HUES64 (cell line): Measurements from ENCODE around the gene FA2H.
"Not testable (repeated sequence)": the region's sequence is repeated elsewhere in the genome, so short reads cannot be mapped to it uniquely, and the experiment has no call there.

Source experiments
- H3K27ac ChIP-seq: 2 replicates; pipeline ENCODE4 v1.7.0; 2013; ENCODE audit warnings: low read depth, low read length, inconsistent platforms
- H3K27me3 ChIP-seq: 2 replicates; pipeline ENCODE4 v1.6.1; 2013; ENCODE audit warnings: mild to moderate bottlenecking, low read length; ENCODE audit not compliant: insufficient read depth
- H3K36me3 ChIP-seq: 2 replicates; pipeline ENCODE4 v1.6.1; 2013; ENCODE audit warnings: mild to moderate bottlenecking, low read length; ENCODE audit not compliant: insufficient read depth
- H3K4me1 ChIP-seq: 2 replicates; pipeline ENCODE4 v1.6.1; 2013; ENCODE audit warnings: mild to moderate bottlenecking, low read length, moderate library complexity; ENCODE audit not compliant: insufficient read depth
- H3K4me3 ChIP-seq: 2 replicates; pipeline ENCODE4 v1.5.1; 2013; ENCODE audit warnings: mild to moderate bottlenecking, low read length, moderate library complexity
- H3K9ac ChIP-seq: 2 replicates; pipeline ENCODE4 v1.6.1; 2013; ENCODE audit warnings: mild to moderate bottlenecking, low read depth, low read length
- H3K9me3 ChIP-seq: 2 replicates; pipeline ENCODE4 v1.6.1; 2013; ENCODE audit warnings: low read depth, low read length; ENCODE audit not compliant: insufficient read depth
- WGBS: fragments of 150-250, 120-280 bp; methylation state at CpG from one replicate; pipeline ENCODE4 v1.1.7; 2013; ENCODE audit warnings: missing lambda C conversion rate; 5-methylcytosine and 5-hydroxymethylcytosine counted together

FA2H gene

GRCh38 chr16:74793571-74793970 is 19.0 kb upstream of the FA2H start:
- H3K36me3 ChIP-seq = no peaks in the 10 kb centered on the region; the same call in 1 of the 2 replicates
- no peaks in the 10 kb centered on the region for H3K4me1 ChIP-seq
- peaks cover 21% of the 10 kb centered on the region for H3K9me3 ChIP-seq
- H3K27me3 ChIP-seq = no peaks in the 10 kb centered on the region
- 100% methylated on average over 2 of the region's 2 CpGs for WGBS
- no peak overlapping the region for H3K27ac ChIP-seq
- no peak overlapping the region for H3K9ac ChIP-seq
- no peak overlapping the region for H3K4me3 ChIP-seq

DNA sequence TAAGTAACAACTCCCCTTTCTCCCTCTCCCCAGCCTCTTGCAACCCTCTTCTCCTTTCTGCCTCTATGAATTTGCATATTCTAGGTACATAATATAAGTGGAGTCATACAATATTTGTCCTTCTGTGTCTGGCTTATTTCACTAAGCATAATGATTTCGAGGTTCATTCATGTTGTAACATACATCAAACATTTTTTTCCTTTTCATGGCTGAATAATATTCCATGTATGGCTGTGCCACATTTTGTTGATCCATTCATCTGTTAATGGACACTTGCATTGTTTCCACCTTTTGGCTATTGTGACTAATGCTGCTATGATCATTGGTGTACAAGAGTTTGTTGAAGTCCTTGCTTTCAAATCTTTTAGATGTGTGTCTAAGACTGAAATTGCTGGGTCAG is 17.6 kb upstream of the FA2H start:
- H3K36me3 ChIP-seq = no peaks in the 10 kb centered on the region
- no peak overlapping the region for H3K27ac ChIP-seq
- H3K9ac ChIP-seq = no peak overlapping the region
- peaks cover 9% of the 10 kb centered on the region for H3K9me3 ChIP-seq
- H3K4me1 ChIP-seq = no peaks in the 10 kb centered on the region
- no peak overlapping the region for H3K4me3 ChIP-seq
- WGBS = 100% methylated on average over 1 of the region's 1 CpG
- no peaks in the 10 kb centered on the region for H3K27me3 ChIP-seq

DNA sequence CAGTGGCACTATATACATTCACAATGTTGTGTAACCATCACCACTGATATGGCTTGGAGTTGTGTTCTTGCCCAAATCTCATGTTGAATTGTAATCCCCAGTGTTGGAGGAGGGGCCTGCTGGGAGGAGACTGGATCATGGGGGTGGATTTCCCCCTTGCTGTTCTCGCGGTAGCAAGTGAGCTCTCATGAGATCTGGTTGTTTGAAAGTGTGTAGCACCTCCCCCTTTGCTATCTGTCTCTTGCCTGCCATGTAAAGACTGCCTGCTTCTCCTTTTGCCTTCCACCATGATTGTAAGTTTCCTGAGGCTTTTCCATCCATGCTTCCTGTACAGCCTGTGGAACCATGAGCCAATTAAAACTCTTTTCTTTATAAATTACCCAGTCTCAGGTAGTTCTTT is 17.1 kb upstream of the FA2H start:
- not testable (repeated sequence) for H3K27me3 ChIP-seq, H3K9ac ChIP-seq, H3K36me3 ChIP-seq, H3K4me1 ChIP-seq, H3K4me3 ChIP-seq, H3K9me3 ChIP-seq, H3K27ac ChIP-seq
- WGBS = 96% methylated on average over 2 of the region's 2 CpGs

GRCh38 chr16:74788108-74788507 is 13.5 kb upstream of the FA2H start:
- no peak overlapping the region for H3K27ac ChIP-seq
- no peaks in the 10 kb centered on the region for H3K36me3 ChIP-seq
- H3K4me1 ChIP-seq = no peaks in the 10 kb centered on the region
- no peak overlapping the region for H3K9ac ChIP-seq
- WGBS = 94% methylated on average over 6 of the region's 7 CpGs
- H3K4me3 ChIP-seq = no peak overlapping the region
- H3K9me3 ChIP-seq = peaks cover 7% of the 10 kb centered on the region; the same call in 1 of the 2 replicates
- H3K27me3 ChIP-seq = no peaks in the 10 kb centered on the region

GRCh38 chr16:74785031-74785430 is 10.4 kb upstream of the FA2H start:
- Histone ChIP-seq H3K4me3 (no peak overlapping the region), H3K27me3 (no peaks in the 10 kb centered on the region), H3K9me3 (no peaks in the 10 kb centered on the region), H3K9ac (no peak overlapping the region), H3K36me3 (no peaks in the 10 kb centered on the region), H3K27ac (no peak overlapping the region), H3K4me1 (no peaks in the 10 kb centered on the region)
- 88% methylated on average over 4 of the region's 4 CpGs for WGBS

- H3K9ac ChIP-seq = no peak overlapping the region
- H3K36me3 ChIP-seq = no peaks in the 10 kb centered on the region
- no peak overlapping the region for H3K4me3 ChIP-seq
- no peak overlapping the region for H3K27ac ChIP-seq
- H3K9me3 ChIP-seq = no peaks in the 10 kb centered on the region
- WGBS = 88% methylated on average over 8 of the region's 8 CpGs
- H3K4me1 ChIP-seq = no peaks in the 10 kb centered on the region
- H3K27me3 ChIP-seq = peaks cover 21% of the 10 kb centered on the region
These were observed 4.0 kb upstream of the FA2H start for GRCh38 chr16:74778646-74779045.

GRCh38 chr16:74776926-74777325 is 2.3 kb upstream of the FA2H start:
- no peak overlapping the region for H3K4me3 ChIP-seq
- no peaks in the 10 kb centered on the region for H3K36me3 ChIP-seq
- peaks cover 38% of the 10 kb centered on the region for H3K27me3 ChIP-seq
- H3K27ac ChIP-seq = no peak overlapping the region
- no peaks in the 10 kb centered on the region for H3K4me1 ChIP-seq
- H3K9me3 ChIP-seq = no peaks in the 10 kb centered on the region
- 95% methylated on average over 1 of the region's 2 CpGs for WGBS
- no peak overlapping the region for H3K9ac ChIP-seq

GRCh38 chr16:74775255-74775654 is 635 bp upstream of the FA2H start:
- Histone ChIP-seq H3K4me3 (peak overlapping the region; percentile 65), H3K27me3 (peaks cover 38% of the 10 kb centered on the region), H3K9ac (no peak overlapping the region), H3K36me3 (no peaks in the 10 kb centered on the region), H3K9me3 (no peaks in the 10 kb centered on the region), H3K4me1 (no peaks in the 10 kb centered on the region), H3K27ac (no peak overlapping the region)
- 73% methylated on average over 2 of the region's 5 CpGs for WGBS

DNA sequence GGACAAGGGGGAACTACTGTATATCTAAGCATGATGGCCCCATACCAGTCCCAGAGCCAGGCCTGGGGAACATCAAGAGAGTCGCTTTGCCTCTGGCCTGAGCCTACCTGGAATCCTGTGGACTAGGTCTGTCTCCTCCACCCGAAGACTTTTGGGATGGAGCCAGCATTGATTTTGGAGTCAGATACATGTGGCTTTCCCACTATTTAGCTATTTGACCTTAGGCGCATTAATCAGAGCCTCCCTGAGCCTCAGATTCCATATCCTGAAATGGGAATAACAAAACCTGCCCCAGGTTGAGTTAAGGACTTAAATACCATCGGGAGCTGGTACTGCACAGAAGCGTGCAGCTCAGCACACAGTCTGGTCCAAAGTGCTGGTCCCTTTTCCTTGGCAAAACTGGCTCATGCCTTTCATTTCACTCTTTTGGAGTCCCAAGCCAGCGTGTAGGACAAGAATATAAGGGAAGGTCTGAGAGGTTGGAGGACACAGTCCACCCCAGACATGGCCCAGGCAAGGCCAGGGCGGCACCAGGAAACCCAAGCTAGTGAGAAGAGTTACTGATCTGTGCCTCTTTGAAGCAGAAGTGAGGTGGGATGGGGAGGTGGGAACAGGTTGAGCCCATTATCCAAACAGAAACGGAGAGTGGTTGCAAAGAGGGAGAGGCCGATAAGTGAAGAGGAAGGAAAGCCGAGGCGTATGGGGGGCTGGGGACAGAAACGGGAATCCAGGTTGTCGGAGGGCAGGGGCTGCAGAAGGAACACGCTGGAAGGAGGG is 986 bp downstream of the FA2H start:
- Histone ChIP-seq H3K4me1 (no peaks in the 10 kb centered on the region), H3K27ac (no peak overlapping the region), H3K4me3 (peak overlapping the region; percentile 65), H3K36me3 (no peaks in the 10 kb centered on the region), H3K27me3 (peaks cover 38% of the 10 kb centered on the region), H3K9me3 (no peaks in the 10 kb centered on the region), H3K9ac (peak overlapping the region; percentile 20; the same call in 1 of the 2 replicates)
- 50% methylated on average over 14 of the region's 14 CpGs for WGBS

DNA sequence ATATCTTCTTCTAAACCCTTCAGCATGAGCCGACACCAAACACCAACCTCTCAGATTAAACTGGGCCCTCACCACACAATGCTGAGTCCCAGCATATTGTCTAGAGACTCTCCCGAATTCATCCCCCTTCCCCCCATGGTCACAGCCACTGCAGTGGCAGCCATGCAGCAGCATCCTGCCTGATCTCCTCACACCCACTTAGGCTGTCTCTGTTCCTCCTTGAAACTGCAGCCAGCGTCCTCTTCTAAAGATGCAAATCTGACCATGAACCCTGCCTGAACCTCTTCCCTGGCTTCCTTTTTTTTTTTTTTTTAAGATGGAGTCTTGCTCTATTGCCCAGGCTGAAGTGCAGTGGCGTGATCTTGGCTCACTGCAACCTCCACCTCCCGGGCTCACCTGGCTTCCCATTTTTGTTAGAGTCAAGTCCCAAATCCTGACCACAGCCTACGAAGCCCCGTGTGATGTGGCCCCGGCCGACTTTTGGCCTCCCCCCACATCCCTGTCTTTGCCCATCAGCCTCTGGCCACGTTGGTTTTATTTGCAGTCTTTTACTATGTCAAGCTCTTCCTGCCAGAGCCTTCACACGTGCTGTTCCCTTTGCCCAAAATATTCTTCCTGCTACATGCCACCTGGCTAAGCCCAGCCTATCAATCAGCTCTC is 2.8 kb downstream of the FA2H start:
- H3K27ac ChIP-seq = no peak overlapping the region
- H3K4me3 ChIP-seq = no peak overlapping the region
- WGBS = 84% methylated on average over 11 of the region's 11 CpGs
- no peaks in the 10 kb centered on the region for H3K4me1 ChIP-seq
- H3K36me3 ChIP-seq = no peaks in the 10 kb centered on the region
- H3K9me3 ChIP-seq = no peaks in the 10 kb centered on the region
- H3K27me3 ChIP-seq = peaks cover 38% of the 10 kb centered on the region
- H3K9ac ChIP-seq = no peak overlapping the region

GRCh38 chr16:74770831-74771526 is 3.6 kb downstream of the FA2H start:
- 93% methylated on average over 13 of the region's 13 CpGs for WGBS
- peaks cover 38% of the 10 kb centered on the region for H3K27me3 ChIP-seq
- H3K9me3 ChIP-seq = no peaks in the 10 kb centered on the region
- no peaks in the 10 kb centered on the region for H3K36me3 ChIP-seq
- no peak overlapping the region for H3K9ac ChIP-seq
- no peak overlapping the region for H3K4me3 ChIP-seq
- no peaks in the 10 kb centered on the region for H3K4me1 ChIP-seq
- no peak overlapping the region for H3K27ac ChIP-seq
